Measurements from ENCODE around the gene SLC22A6. TPM values are rescaled to one million over a fixed set of nuclear protein-coding genes. Genes with fewer than 3 reads are reported as not detected.

The SLC22A6 gene
- total RNA-seq, 1 experiment from 2014 or later, result not detected

GRCh38 chr11:63017306-63017974 lies 32.7 kb upstream of the SLC22A6 start:
- no TSS peak for BruUV-seq (replicated peaks)
- intact Hi-C loops (cut with micrococcal nuclease; ENCODE audit: unreplicated experiment), result no loop called here
- no peak for DNase-seq
- no peak overlapping the region for H3K4me3 Mint-ChIP-seq (ENCODE audit: low read depth, unreplicated experiment)
- no peaks in the 10 kb centered on the region for H3K9me3 Mint-ChIP-seq (ENCODE audit: low read depth, unreplicated experiment)
- H3K36me3 Mint-ChIP-seq (ENCODE audit: insufficient read depth, unreplicated experiment), result no peaks in the 10 kb centered on the region
- TF ChIP-seq CTCF (IDR thresholded peaks at IDR 0.05; ENCODE audit: unreplicated experiment), result no peak
- peaks cover 76% of the 10 kb centered on the region for H3K27me3 Mint-ChIP-seq (ENCODE audit: unreplicated experiment)
- H3K4me1 Mint-ChIP-seq (ENCODE audit: low read depth, unreplicated experiment), result no peaks in the 10 kb centered on the region
- CTCF ChIA-PET, result interaction anchor here (0.7 kb wide), 1 partner anchor 33 kb away, joined by 3 read pairs; no protein-coding TSS in a partner anchor
- no peak overlapping the region for H3K27ac Mint-ChIP-seq (ENCODE audit: unreplicated experiment)

- CTCF ChIA-PET, result no interaction called here
- H3K36me3 Mint-ChIP-seq (ENCODE audit: insufficient read depth, unreplicated experiment), result no peaks in the 10 kb centered on the region
- H3K9me3 Mint-ChIP-seq (ENCODE audit: low read depth, unreplicated experiment), result no peaks in the 10 kb centered on the region
- intact Hi-C loops (cut with micrococcal nuclease; ENCODE audit: unreplicated experiment), result no loop called here
- no peak within 1 kb of the TSS for H3K27ac Mint-ChIP-seq (ENCODE audit: unreplicated experiment)
- H3K27me3 Mint-ChIP-seq (ENCODE audit: unreplicated experiment), result peaks cover 80% of the 10 kb centered on the region
- no peak for TF ChIP-seq CTCF (IDR thresholded peaks at IDR 0.05; ENCODE audit: unreplicated experiment)
- H3K4me3 Mint-ChIP-seq (ENCODE audit: low read depth, unreplicated experiment), result no peak within 1 kb of the TSS
- no peaks in the 10 kb centered on the region for H3K4me1 Mint-ChIP-seq (ENCODE audit: low read depth, unreplicated experiment)
- no TSS peak for BruUV-seq (replicated peaks)
- DNase-seq, result no peak
These were observed 30.9 kb upstream of the SLC22A6 start, which contains the start of gene SLC22A8 for GRCh38 chr11:63015521-63016215. Gene SLC22A8 (minus strand): TSS chr11:63015841. CDS start chr11:63014958, 883 bp downstream.

GRCh38 chr11:63014408-63015055 lies 29.8 kb upstream of the SLC22A6 start:
- intact Hi-C loops (cut with micrococcal nuclease; ENCODE audit: unreplicated experiment), result no loop called here
- no peak overlapping the region for H3K4me3 Mint-ChIP-seq (ENCODE audit: low read depth, unreplicated experiment)
- no peak overlapping the region for H3K27ac Mint-ChIP-seq (ENCODE audit: unreplicated experiment)
- H3K36me3 Mint-ChIP-seq (ENCODE audit: insufficient read depth, unreplicated experiment), result no peaks in the 10 kb centered on the region
- peaks cover 88% of the 10 kb centered on the region for H3K27me3 Mint-ChIP-seq (ENCODE audit: unreplicated experiment)
- DNase-seq, result no peak
- CTCF ChIA-PET, result interaction anchor here (0.5 kb wide), 1 partner anchor 101 kb away, joined by 3 read pairs; no protein-coding TSS in a partner anchor
- BruUV-seq (replicated peaks), result no TSS peak
- no peak for TF ChIP-seq CTCF (IDR thresholded peaks at IDR 0.05; ENCODE audit: unreplicated experiment)
- no peaks in the 10 kb centered on the region for H3K4me1 Mint-ChIP-seq (ENCODE audit: low read depth, unreplicated experiment)
- no peaks in the 10 kb centered on the region for H3K9me3 Mint-ChIP-seq (ENCODE audit: low read depth, unreplicated experiment)

- H3K27me3 Mint-ChIP-seq (ENCODE audit: unreplicated experiment), result peaks cover 88% of the 10 kb centered on the region
- DNase-seq, result no peak
- H3K27ac Mint-ChIP-seq (ENCODE audit: unreplicated experiment), result no peak overlapping the region
- H3K9me3 Mint-ChIP-seq (ENCODE audit: low read depth, unreplicated experiment), result no peaks in the 10 kb centered on the region
- CTCF ChIA-PET, result no interaction called here
- H3K4me1 Mint-ChIP-seq (ENCODE audit: low read depth, unreplicated experiment), result no peaks in the 10 kb centered on the region
- no peak for TF ChIP-seq CTCF (IDR thresholded peaks at IDR 0.05; ENCODE audit: unreplicated experiment)
- BruUV-seq (replicated peaks), result no TSS peak
- intact Hi-C loops (cut with micrococcal nuclease; ENCODE audit: unreplicated experiment), result no loop called here
- no peaks in the 10 kb centered on the region for H3K36me3 Mint-ChIP-seq (ENCODE audit: insufficient read depth, unreplicated experiment)
- H3K4me3 Mint-ChIP-seq (ENCODE audit: low read depth, unreplicated experiment), result no peak overlapping the region
These were observed 28.1 kb upstream of the SLC22A6 start for GRCh38 chr11:63012839-63013238.

Measured in Calu3 (cell line).